Small intestine (tissue), 7 donors: ENCODE results near the gene SNW1. TPM values are rescaled to one million over a fixed set of nuclear protein-coding genes. Genes with fewer than 3 reads are reported as not detected.
"Not testable (repeated sequence)": the region's sequence is repeated elsewhere in the genome, so short reads cannot be mapped to it uniquely, and the experiment has no call there.

Experiments used
- DNase-seq, 2 donors: peaks; one replicate each; pipeline versions ENCODE4 v3.0.0 to v3.0.0-alpha.2; 2013
- FAIRE-seq: peaks from 2 replicates; lab custom pipeline; 2012; peaks lifted over from hg19 to GRCh38; lab: Jason Lieb, UNC
- H3K27ac ChIP-seq, 3 donors: one replicate each; pipeline ENCODE4 v1.5.1; 2013; ENCODE audit warnings: low read length in 2 of 3, mild to moderate bottlenecking in 2 of 3, control low read depth in 1 of 3, inconsistent platforms in 1 of 3, low read depth in 1 of 3, moderate library complexity in 1 of 3
- H3K27me3 ChIP-seq, 3 donors: one replicate each; pipeline ENCODE4 v1.6.1; 2013; ENCODE audit warnings: low read length in 3 of 3, inconsistent platforms in 1 of 3; ENCODE audit not compliant: control insufficient read depth in 3 of 3, insufficient read depth in 3 of 3
- H3K36me3 ChIP-seq, 3 donors: one replicate each; pipeline ENCODE4 v1.6.1; 2013; ENCODE audit warnings: low read length in 3 of 3, inconsistent platforms in 1 of 3, low read depth in 1 of 3, mild to moderate bottlenecking in 1 of 3, moderate library complexity in 1 of 3; ENCODE audit not compliant: control insufficient read depth in 3 of 3, insufficient read depth in 2 of 3
- H3K4me1 ChIP-seq, 3 donors: one replicate each; pipeline ENCODE4 v1.6.1; 2013; ENCODE audit warnings: low read length in 2 of 3, inconsistent platforms in 1 of 3, low read depth in 1 of 3, mild to moderate bottlenecking in 1 of 3, moderate library complexity in 1 of 3; ENCODE audit not compliant: control insufficient read depth in 3 of 3, insufficient read depth in 2 of 3
- H3K4me3 ChIP-seq, 3 donors: one replicate each; pipeline ENCODE4 v1.5.1; 2013; ENCODE audit warnings: low read length in 3 of 3, control low read depth in 1 of 3, inconsistent platforms in 1 of 3, low read depth in 1 of 3, mild to moderate bottlenecking in 1 of 3, moderate library complexity in 1 of 3
- H3K9me3 ChIP-seq, 2 donors: one replicate each; pipeline ENCODE4 v1.6.1; 2013; ENCODE audit warnings: low read depth in 1 of 2, low read length in 1 of 2; ENCODE audit not compliant: control insufficient read depth in 2 of 2, insufficient read depth in 1 of 2
- WGBS, 3 donors: extraction: QIAGEN DNeasy Blood & Tissue Kit; methylation state at CpG; one replicate each; pipeline ENCODE4 v1.1.7; 2013; 5-methylcytosine and 5-hydroxymethylcytosine counted together
- polyA plus RNA-seq, 4 donors: library from polyadenylated mRNA; stranded (reverse) in 3 of 4; unstranded in 1 of 4; fragments of 200-250 nt in 3 of 4; fragments of 120-200 nt in 1 of 4; gene quantifications; one replicate each; pipeline versions ENCODE4 v1.2.1 to v1.2.3, GENCODE V29; 2013
- donor health status: healthy with polysubstance abuse.
- donor health status: control.
- donor health status: control.
- donor health status: Bipolar disorder and iron deficiency.
- donor health status: healthy.

The SNW1 gene
- polyA plus RNA-seq, 4 donors: 40.3 to 70.1 (median 47.0) TPM

DNA sequence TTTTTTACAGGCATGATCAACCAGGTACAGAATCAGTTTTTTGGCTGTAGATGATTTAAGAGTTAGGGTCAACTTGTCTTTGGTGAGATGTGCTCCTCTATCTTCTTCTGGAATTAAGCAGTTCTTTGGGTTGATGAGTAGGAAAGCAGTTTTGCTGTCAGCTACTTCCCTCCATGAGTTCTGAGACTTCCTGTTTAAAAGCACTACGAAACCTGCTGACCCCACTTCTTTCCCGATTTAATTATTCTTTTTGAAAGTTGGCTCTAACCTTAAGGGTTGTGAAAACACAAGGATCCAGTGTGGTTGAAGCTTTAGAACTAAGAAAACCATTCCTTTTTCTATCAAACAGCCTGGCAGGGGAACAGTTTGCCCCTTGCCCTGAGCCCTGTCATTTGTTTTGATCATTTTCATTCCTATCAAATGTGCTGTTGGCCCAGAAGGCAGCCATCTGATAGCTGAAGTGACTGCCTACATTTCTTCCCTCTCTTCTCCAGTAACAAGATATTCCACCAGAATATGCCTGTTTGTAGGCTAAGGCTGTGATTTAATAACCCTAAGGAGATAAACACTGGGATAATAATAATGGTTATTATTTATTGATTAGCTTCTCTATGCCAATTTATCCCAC is 7.6 kb upstream of the SNW1 start:
- H3K4me1 ChIP-seq, DNase-seq, H3K27me3 ChIP-seq, FAIRE-seq, H3K9me3 ChIP-seq, H3K4me3 ChIP-seq, H3K36me3 ChIP-seq, H3K27ac ChIP-seq: not testable (repeated sequence)
- 35 to 64% (median 59%) methylated on average over 2 of the region's 2 CpGs for WGBS, 3 donors

DNA sequence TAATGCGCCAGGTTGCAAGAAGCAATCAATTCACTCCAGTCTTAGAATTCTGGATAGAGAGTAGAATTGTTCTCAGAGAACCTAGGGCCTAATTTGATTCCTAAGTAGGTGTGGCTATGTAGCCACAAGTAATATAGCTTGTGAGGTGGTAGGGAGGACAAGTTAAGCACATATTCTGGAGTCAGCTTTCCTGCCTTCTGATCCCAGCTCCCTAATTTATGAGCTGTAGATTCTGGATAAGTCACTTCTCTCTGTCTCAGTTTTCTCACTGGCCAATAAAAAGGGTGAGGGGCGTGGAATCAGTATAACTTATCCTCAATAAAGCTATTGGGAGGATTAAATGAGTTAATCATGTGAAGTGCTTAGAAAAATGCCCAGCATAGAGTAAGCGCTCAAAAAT is 3.0 kb upstream of the SNW1 start:
- H3K36me3 ChIP-seq: no peaks in the 10 kb centered on the region
- DNase-seq (no peak), FAIRE-seq (no peak)
- no peaks in the 10 kb centered on the region for H3K27me3 ChIP-seq
- WGBS, 3 donors: 65 to 86% (median 74%) methylated on average over 3 of the region's 3 CpGs
- no peak overlapping the region for H3K27ac ChIP-seq
- no peak overlapping the region for H3K4me3 ChIP-seq
- no peaks in the 10 kb centered on the region for H3K9me3 ChIP-seq
- H3K4me1 ChIP-seq: peaks cover 0 to 5% (median 2%) of the 10 kb centered on the region in 3 donors

- no peaks in the 10 kb centered on the region for H3K9me3 ChIP-seq
- H3K27me3 ChIP-seq: no peaks in the 10 kb centered on the region
- H3K36me3 ChIP-seq: no peaks in the 10 kb centered on the region
- H3K4me3 ChIP-seq: no peak overlapping the region
- WGBS, 3 donors: 62 to 80% (median 79%) methylated on average over 1 of the region's 1 CpG
- peaks cover 0 to 5% (median 2%) of the 10 kb centered on the region in 3 donors for H3K4me1 ChIP-seq
- no peak overlapping the region for H3K27ac ChIP-seq
- FAIRE-seq (no peak), DNase-seq (no peak)
Measured at GRCh38 chr14:77763316-77763715, 2.4 kb upstream of the SNW1 start.

DNA sequence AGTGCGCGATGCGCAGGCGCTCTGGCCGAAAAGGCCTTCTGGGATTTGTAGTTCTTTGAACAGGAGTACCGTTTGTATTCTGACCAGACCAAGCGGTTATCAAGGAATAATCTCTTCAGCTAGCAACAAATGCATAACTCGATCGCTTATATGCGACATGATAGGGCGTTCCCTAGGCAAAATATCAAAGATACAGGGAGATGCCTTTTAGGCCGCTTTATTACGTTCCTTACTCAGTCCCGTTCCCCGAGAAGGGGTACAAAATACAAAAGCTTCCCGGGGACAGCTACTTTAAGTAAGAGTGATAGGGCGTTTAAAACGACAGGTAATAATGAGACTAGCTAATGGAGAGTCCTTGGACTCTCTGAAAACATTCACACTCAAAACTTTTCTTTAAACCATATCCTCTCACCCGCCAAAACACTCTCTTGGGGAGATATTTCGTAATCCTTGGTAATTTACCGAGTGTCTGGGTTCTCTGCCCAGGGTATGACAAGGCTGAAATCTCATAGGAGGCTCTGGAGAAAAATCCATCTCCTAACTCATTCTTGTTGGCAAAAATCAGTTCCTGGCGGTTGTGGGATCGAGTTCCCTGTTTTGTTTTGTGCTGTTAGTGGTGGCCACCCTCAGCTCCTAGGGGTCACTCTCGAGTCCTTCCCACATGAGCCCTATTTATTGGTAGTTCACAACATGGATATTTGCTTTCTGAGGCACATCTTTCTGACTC is 412 bp upstream of the SNW1 start:
- peak overlapping the region in 2 of 3 donors; percentile 88 to 98 for H3K27ac ChIP-seq
- peaks cover 0 to 3% (median 3%) of the 10 kb centered on the region in 3 donors for H3K36me3 ChIP-seq
- whole genome bisulfite sequencing, 3 donors: 2 to 3% (median 2%) methylated on average over 24 of the region's 24 CpGs
- H3K4me1 ChIP-seq: peaks cover 0 to 5% (median 2%) of the 10 kb centered on the region in 3 donors
- H3K4me3 ChIP-seq: peak overlapping the region; percentile 83 to 98 (median 87)
- H3K9me3 ChIP-seq: no peaks in the 10 kb centered on the region
- H3K27me3 ChIP-seq: no peaks in the 10 kb centered on the region
- DNase-seq: no peak
- no peak for FAIRE-seq

DNA sequence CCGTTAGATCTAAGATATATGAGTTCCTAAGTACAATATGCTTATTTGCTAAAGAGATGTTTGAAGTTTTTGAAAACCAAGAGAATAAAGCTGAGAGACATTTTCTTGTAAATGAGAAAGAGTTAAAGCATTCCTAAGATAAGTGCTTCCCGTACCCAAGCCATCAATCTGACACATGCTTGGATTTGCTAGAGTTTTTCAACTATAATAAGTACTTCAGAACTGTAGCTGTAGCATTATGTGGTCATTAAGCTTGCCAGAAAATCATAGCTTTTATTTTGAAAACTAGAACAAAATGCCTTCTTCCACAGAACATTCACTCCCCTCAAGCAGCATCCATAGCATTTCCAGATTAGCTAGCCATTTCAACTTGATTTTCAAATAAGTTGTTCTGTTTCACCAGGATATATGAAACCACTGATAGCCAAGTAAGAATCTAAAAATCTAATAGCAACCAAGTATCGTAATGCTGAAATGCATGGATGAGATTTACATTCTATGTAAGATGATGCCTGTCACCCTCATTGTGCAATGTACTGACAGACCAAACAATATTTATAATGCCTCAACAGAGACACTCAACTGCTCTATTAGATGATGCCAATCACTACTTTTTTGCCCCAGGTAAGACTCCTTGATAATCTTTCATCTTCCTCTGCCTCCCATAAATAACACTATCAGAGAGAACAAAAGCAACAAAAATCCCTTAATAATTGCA is 8.0 kb downstream of the SNW1 start:
- 60 to 74% (median 62%) methylated on average over 3 of the region's 3 CpGs for WGBS, 3 donors
- no peak for FAIRE-seq
- H3K36me3 ChIP-seq: peaks cover 15 to 33% (median 20%) of the 10 kb centered on the region in 3 donors

GRCh38 chr14:77752266-77752665 is 8.7 kb downstream of the SNW1 start:
- WGBS, 3 donors: 96 to 100% (median 99%) methylated on average over 2 of the region's 2 CpGs
- H3K27me3 ChIP-seq: no peaks in the 10 kb centered on the region
- FAIRE-seq (no peak), DNase-seq (no peak)
- H3K4me1 ChIP-seq: no peaks in the 10 kb centered on the region
- peaks cover 0 to 2% of the 10 kb centered on the region in 2 donors for H3K9me3 ChIP-seq
- H3K36me3 ChIP-seq: peaks cover 15 to 35% (median 20%) of the 10 kb centered on the region in 3 donors
- H3K4me3 ChIP-seq: no peak overlapping the region
- no peak overlapping the region for H3K27ac ChIP-seq

More for the DNA sequence above, 8.0 kb downstream of the SNW1 start:
- DNase-seq: no peak
- Histone ChIP-seq H3K9me3 (no peaks in the 10 kb centered on the region), H3K27me3 (no peaks in the 10 kb centered on the region), H3K27ac (no peak overlapping the region), H3K4me3 (no peak overlapping the region), H3K4me1 (no peaks in the 10 kb centered on the region)

- 94 to 100% (median 99%) methylated on average over 7 to 33 of the region's 33 CpGs for WGBS, 3 donors
- H3K27me3 ChIP-seq, H3K4me3 ChIP-seq, H3K9me3 ChIP-seq, H3K4me1 ChIP-seq, DNase-seq, H3K27ac ChIP-seq, FAIRE-seq: not testable (repeated sequence)
- H3K36me3 ChIP-seq: peaks cover 18 to 32% (median 24%) of the 10 kb centered on the region in 3 donors
Measured at GRCh38 chr14:77747425-77747824, 13.5 kb downstream of the SNW1 start.

GRCh38 chr14:77746064-77746702 is 14.8 kb downstream of the SNW1 start:
- no peaks in the 10 kb centered on the region for H3K4me1 ChIP-seq
- peaks cover 18 to 36% (median 19%) of the 10 kb centered on the region in 3 donors for H3K36me3 ChIP-seq
- 64 to 69% (median 66%) methylated on average over 4 of the region's 4 CpGs for WGBS, 3 donors
- FAIRE-seq (no peak), DNase-seq (no peak)
- H3K4me3 ChIP-seq: no peak overlapping the region
- H3K27me3 ChIP-seq: no peaks in the 10 kb centered on the region
- no peak overlapping the region for H3K27ac ChIP-seq
- H3K9me3 ChIP-seq: peaks cover 0 to 2% of the 10 kb centered on the region in 2 donors
